Measurements from ENCODE around the gene WNT8B.

DNA sequence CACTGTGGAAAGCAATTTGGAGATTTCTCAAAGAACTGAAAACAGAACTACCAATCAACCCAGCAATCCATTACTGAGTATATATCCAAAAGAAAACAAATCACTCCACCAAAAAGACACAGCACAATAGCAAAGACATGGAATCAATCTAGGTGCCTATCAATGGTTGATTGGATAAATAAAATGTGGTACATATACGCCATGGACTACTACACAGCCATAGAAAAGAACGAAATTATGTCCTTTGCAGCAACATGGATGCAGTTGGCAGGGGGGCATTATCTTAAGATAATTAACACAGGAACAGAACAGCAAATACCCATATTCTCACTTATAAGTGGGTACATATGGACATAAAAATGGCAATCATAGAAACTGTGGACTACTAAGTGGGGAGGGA is 35.4 kb upstream of the WNT8B start:
- TF ChIP-seq POLR2A (IDR thresholded peaks at IDR 0.05; ENCODE audit: extremely low read depth, insufficient read length) = no peak
- TF ChIP-seq MAX (IDR thresholded peaks at IDR 0.05; ENCODE audit: low read depth, low read length) = no peak
